Measurements from ENCODE around the gene SLC44A5. TPM values are rescaled to one million over a fixed set of nuclear protein-coding genes. Genes with fewer than 3 reads are reported as not detected.

Gene SLC44A5
- total and polyA plus RNA-seq, 10 of the 15 experiments (the other 5 are each of a cell fraction or from before 2014, with no cell fraction given) = 0.04 to 1.3 TPM; not detected in 8

DNA sequence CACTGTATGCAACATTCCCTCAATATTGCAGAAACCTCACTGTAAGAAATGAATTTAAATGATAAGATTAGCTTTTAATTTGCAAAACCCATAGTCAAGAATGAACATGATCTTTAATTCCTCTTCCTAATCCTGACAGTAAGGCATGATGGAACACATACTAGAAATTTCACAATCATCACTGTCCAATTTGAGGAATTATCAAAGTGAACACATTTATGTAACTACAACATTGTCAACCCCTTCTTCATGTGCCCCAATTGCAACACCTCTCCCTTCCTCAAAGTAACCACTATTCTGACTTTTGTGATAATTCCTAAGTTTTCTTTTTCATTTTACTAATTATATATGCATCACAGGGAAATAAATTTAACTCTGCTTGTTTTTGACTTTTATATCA is 373.6 kb downstream of the SLC44A5 start (continued):
- TF ChIP-seq, protein P1, sequence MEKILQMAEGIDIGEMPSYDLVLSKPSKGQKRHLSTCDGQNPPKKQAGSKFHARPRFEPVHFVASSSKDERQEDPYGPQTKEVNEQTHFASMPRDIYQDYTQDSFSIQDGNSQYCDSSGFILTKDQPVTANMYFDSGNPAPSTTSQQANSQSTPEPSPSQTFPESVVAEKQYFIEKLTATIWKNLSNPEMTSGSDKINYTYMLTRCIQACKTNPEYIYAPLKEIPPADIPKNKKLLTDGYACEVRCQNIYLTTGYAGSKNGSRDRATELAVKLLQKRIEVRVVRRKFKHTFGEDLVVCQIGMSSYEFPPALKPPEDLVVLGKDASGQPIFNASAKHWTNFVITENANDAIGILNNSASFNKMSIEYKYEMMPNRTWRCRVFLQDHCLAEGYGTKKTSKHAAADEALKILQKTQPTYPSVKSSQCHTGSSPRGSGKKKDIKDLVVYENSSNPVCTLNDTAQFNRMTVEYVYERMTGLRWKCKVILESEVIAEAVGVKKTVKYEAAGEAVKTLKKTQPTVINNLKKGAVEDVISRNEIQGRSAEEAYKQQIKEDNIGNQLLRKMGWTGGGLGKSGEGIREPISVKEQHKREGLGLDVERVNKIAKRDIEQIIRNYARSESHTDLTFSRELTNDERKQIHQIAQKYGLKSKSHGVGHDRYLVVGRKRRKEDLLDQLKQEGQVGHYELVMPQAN (conservative IDR thresholded peaks at IDR 0.05) = no peak
- TF ChIP-seq MEF2A (IDR thresholded peaks at IDR 0.05; ENCODE audit: insufficient read depth, low read depth, low read length) (no peak), ESRRA (IDR thresholded peaks at IDR 0.05; ENCODE audit: low read length) (no peak), RBBP5 (conservative IDR thresholded peaks at IDR 0.05) (no peak), GABPA (IDR thresholded peaks at IDR 0.05; ENCODE audit: low read depth) (no peak), ZNF384 (IDR thresholded peaks at IDR 0.05; ENCODE audit: borderline replicate concordance, low read depth, low read length) (no peak), RELA (IDR thresholded peaks at IDR 0.05; ENCODE audit: borderline replicate concordance, partially characterized antibody) (no peak), STAT1 (conservative IDR thresholded peaks at IDR 0.05) (no peak), SP1 (IDR thresholded peaks at IDR 0.05; ENCODE audit: low read depth, low read length) (no peak), MYB (IDR thresholded peaks at IDR 0.05; ENCODE audit: borderline replicate concordance, low read depth, low read length) (no peak), CHD1 (IDR thresholded peaks at IDR 0.05; ENCODE audit: low read depth, low read length) (no peak), MEF2B (IDR thresholded peaks at IDR 0.05; ENCODE audit: partially characterized antibody, poor library complexity, severe bottlenecking) (no peak), EGR1 (IDR thresholded peaks at IDR 0.05; ENCODE audit: borderline replicate concordance in 1 of 2, low read depth in 2 of 2, low read length in 2 of 2) (no peak)
- TF ChIP-seq, protein P2, sequence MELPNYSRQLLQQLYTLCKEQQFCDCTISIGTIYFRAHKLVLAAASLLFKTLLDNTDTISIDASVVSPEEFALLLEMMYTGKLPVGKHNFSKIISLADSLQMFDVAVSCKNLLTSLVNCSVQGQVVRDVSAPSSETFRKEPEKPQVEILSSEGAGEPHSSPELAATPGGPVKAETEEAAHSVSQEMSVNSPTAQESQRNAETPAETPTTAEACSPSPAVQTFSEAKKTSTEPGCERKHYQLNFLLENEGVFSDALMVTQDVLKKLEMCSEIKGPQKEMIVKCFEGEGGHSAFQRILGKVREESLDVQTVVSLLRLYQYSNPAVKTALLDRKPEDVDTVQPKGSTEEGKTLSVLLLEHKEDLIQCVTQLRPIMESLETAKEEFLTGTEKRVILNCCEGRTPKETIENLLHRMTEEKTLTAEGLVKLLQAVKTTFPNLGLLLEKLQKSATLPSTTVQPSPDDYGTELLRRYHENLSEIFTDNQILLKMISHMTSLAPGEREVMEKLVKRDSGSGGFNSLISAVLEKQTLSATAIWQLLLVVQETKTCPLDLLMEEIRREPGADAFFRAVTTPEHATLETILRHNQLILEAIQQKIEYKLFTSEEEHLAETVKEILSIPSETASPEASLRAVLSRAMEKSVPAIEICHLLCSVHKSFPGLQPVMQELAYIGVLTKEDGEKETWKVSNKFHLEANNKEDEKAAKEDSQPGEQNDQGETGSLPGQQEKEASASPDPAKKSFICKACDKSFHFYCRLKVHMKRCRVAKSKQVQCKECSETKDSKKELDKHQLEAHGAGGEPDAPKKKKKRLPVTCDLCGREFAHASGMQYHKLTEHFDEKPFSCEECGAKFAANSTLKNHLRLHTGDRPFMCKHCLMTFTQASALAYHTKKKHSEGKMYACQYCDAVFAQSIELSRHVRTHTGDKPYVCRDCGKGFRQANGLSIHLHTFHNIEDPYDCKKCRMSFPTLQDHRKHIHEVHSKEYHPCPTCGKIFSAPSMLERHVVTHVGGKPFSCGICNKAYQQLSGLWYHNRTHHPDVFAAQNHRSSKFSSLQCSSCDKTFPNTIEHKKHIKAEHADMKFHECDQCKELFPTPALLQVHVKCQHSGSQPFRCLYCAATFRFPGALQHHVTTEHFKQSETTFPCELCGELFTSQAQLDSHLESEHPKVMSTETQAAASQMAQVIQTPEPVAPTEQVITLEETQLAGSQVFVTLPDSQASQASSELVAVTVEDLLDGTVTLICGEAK (IDR thresholded peaks at IDR 0.05; ENCODE audit: borderline replicate concordance) = no peak
- TF ChIP-seq, protein P3, sequence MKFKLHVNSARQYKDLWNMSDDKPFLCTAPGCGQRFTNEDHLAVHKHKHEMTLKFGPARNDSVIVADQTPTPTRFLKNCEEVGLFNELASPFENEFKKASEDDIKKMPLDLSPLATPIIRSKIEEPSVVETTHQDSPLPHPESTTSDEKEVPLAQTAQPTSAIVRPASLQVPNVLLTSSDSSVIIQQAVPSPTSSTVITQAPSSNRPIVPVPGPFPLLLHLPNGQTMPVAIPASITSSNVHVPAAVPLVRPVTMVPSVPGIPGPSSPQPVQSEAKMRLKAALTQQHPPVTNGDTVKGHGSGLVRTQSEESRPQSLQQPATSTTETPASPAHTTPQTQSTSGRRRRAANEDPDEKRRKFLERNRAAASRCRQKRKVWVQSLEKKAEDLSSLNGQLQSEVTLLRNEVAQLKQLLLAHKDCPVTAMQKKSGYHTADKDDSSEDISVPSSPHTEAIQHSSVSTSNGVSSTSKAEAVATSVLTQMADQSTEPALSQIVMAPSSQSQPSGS (IDR thresholded peaks at IDR 0.05; ENCODE audit: low read length) = no peak

Measured in GM12878 (cell line).